Rectal smooth muscle tissue (tissue), 1 donor: ENCODE results near the gene CASP14.
"Not testable (repeated sequence)": the region's sequence is repeated elsewhere in the genome, so short reads cannot be mapped to it uniquely, and the experiment has no call there.

ENCODE experiments used
- H3K27ac ChIP-seq: one replicate; pipeline ENCODE4 v1.7.0; 2013; ENCODE audit warnings: low read depth, low read length, inconsistent platforms
- H3K27me3 ChIP-seq: one replicate; pipeline ENCODE4 v1.7.0; 2013; ENCODE audit warnings: low read length; ENCODE audit not compliant: control insufficient read depth, insufficient read depth
- H3K36me3 ChIP-seq: one replicate; pipeline ENCODE4 v1.7.0; 2013; ENCODE audit warnings: low read length; ENCODE audit not compliant: control insufficient read depth, insufficient read depth
- H3K4me1 ChIP-seq: one replicate; pipeline ENCODE4 v1.7.0; 2013; ENCODE audit warnings: low read length; ENCODE audit not compliant: control insufficient read depth, insufficient read depth
- H3K4me3 ChIP-seq: one replicate; pipeline ENCODE4 v1.7.0; 2013; ENCODE audit warnings: low read length
- H3K9ac ChIP-seq: one replicate; pipeline ENCODE4 v1.7.0; 2013; ENCODE audit warnings: low read length

The CASP14 gene

GRCh38 chr19:15080002-15080401, 30.7 kb downstream of the CASP14 start:
- H3K36me3 ChIP-seq, H3K9ac ChIP-seq, H3K4me1 ChIP-seq, H3K27ac ChIP-seq, H3K4me3 ChIP-seq, H3K27me3 ChIP-seq: not testable (repeated sequence)

GRCh38 chr19:15081911-15082310, 32.6 kb downstream of the CASP14 start, which contains the start of gene OR1I1:
Gene OR1I1, plus strand, starts transcription at chr19:15082211. Its CDS starts 4,855 bp downstream, at chr19:15087066.
- Histone ChIP-seq H3K9ac (no peak within 1 kb of the TSS), H3K27ac (no peak within 1 kb of the TSS), H3K4me1 (no peaks in the 10 kb centered on the region), H3K36me3 (no peaks in the 10 kb centered on the region), H3K27me3 (no peaks in the 10 kb centered on the region), H3K4me3 (no peak within 1 kb of the TSS)

GRCh38 chr19:15087182-15087581, 37.9 kb downstream of the CASP14 start:
- H3K27me3 ChIP-seq = no peaks in the 10 kb centered on the region
- peaks cover 3% of the 10 kb centered on the region for H3K4me1 ChIP-seq
- no peak overlapping the region for H3K9ac ChIP-seq
- H3K4me3 ChIP-seq = no peak overlapping the region
- H3K36me3 ChIP-seq = no peaks in the 10 kb centered on the region
- H3K27ac ChIP-seq = no peak overlapping the region

GRCh38 chr19:15091918-15092753, 42.9 kb downstream of the CASP14 start:
- H3K4me1 ChIP-seq = peaks cover 3% of the 10 kb centered on the region
- H3K27ac ChIP-seq = no peak overlapping the region
- H3K4me3 ChIP-seq = peak overlapping the region; percentile 41
- H3K36me3 ChIP-seq = no peaks in the 10 kb centered on the region
- no peaks in the 10 kb centered on the region for H3K27me3 ChIP-seq
- peak overlapping the region; percentile 13 for H3K9ac ChIP-seq

GRCh38 chr19:15093001-15093400, 43.7 kb downstream of the CASP14 start:
- Histone ChIP-seq H3K9ac (no peak overlapping the region), H3K36me3 (no peaks in the 10 kb centered on the region), H3K4me3 (no peak overlapping the region), H3K27me3 (no peaks in the 10 kb centered on the region), H3K27ac (no peak overlapping the region), H3K4me1 (peaks cover 3% of the 10 kb centered on the region)

- Histone ChIP-seq H3K9ac (no peak overlapping the region), H3K27me3 (no peaks in the 10 kb centered on the region), H3K4me3 (no peak overlapping the region), H3K4me1 (peaks cover 3% of the 10 kb centered on the region), H3K36me3 (no peaks in the 10 kb centered on the region), H3K27ac (no peak overlapping the region)
Measured at GRCh38 chr19:15096223-15096622, 46.9 kb downstream of the CASP14 start.

- H3K36me3 ChIP-seq, H3K4me1 ChIP-seq, H3K9ac ChIP-seq, H3K27me3 ChIP-seq, H3K4me3 ChIP-seq, H3K27ac ChIP-seq: not testable (repeated sequence)
Measured at GRCh38 chr19:15097980-15098379, 48.7 kb downstream of the CASP14 start.

- H3K4me1 ChIP-seq = no peaks in the 10 kb centered on the region
Measured at GRCh38 chr19:15098460-15098859, 49.2 kb downstream of the CASP14 start.

GRCh38 chr19:15099017-15099582, 49.8 kb downstream of the CASP14 start:
- Histone ChIP-seq H3K9ac (no peak overlapping the region), H3K4me3 (no peak overlapping the region), H3K4me1 (no peaks in the 10 kb centered on the region), H3K36me3 (no peaks in the 10 kb centered on the region), H3K27me3 (no peaks in the 10 kb centered on the region), H3K27ac (no peak overlapping the region)

More at GRCh38 chr19:15098460-15098859, 49.2 kb downstream of the CASP14 start:
- Histone ChIP-seq H3K27me3 (no peaks in the 10 kb centered on the region), H3K9ac (no peak overlapping the region), H3K27ac (no peak overlapping the region), H3K36me3 (no peaks in the 10 kb centered on the region), H3K4me3 (no peak overlapping the region)

GRCh38 chr19:15101479-15102082, 52.3 kb downstream of the CASP14 start:
- Histone ChIP-seq H3K4me3 (no peak overlapping the region), H3K36me3 (no peaks in the 10 kb centered on the region), H3K27ac (no peak overlapping the region), H3K27me3 (no peaks in the 10 kb centered on the region), H3K4me1 (no peaks in the 10 kb centered on the region), H3K9ac (no peak overlapping the region)

GRCh38 chr19:15104003-15104402, 54.7 kb downstream of the CASP14 start:
- Histone ChIP-seq H3K9ac (no peak overlapping the region), H3K27me3 (no peaks in the 10 kb centered on the region), H3K27ac (no peak overlapping the region), H3K4me3 (no peak overlapping the region), H3K4me1 (peaks cover 6% of the 10 kb centered on the region), H3K36me3 (no peaks in the 10 kb centered on the region)

GRCh38 chr19:15104411-15104810, 55.1 kb downstream of the CASP14 start:
- Histone ChIP-seq H3K9ac (no peak overlapping the region), H3K27ac (no peak overlapping the region), H3K27me3 (no peaks in the 10 kb centered on the region), H3K4me3 (no peak overlapping the region), H3K4me1 (peaks cover 6% of the 10 kb centered on the region), H3K36me3 (no peaks in the 10 kb centered on the region)
